ENCODE data around the gene LZTR1. TPM values are rescaled to one million over a fixed set of nuclear protein-coding genes. Genes with fewer than 3 reads are reported as not detected.

LZTR1 gene
- total RNA-seq, 1 donor from 2014 or later = 72.9 TPM

GRCh38 chr22:20977019-20977418 is 5.1 kb upstream of the LZTR1 start:
- ATAC-seq (no peak), DNase-seq (ENCODE audit: low spot score) (no peak)
- intact Hi-C loops (cut with DNase I) = no loop called here

- ATAC-seq (no peak), DNase-seq (ENCODE audit: low spot score) (no peak)
- intact Hi-C loops (cut with DNase I) = no loop called here
Measured at GRCh38 chr22:20977516-20978170, 4.5 kb upstream of the LZTR1 start.

GRCh38 chr22:20978419-20978818 is 3.7 kb upstream of the LZTR1 start:
- DNase-seq (ENCODE audit: low spot score) (no peak), ATAC-seq (no peak)
- intact Hi-C loops (cut with DNase I) = no loop called here

DNA sequence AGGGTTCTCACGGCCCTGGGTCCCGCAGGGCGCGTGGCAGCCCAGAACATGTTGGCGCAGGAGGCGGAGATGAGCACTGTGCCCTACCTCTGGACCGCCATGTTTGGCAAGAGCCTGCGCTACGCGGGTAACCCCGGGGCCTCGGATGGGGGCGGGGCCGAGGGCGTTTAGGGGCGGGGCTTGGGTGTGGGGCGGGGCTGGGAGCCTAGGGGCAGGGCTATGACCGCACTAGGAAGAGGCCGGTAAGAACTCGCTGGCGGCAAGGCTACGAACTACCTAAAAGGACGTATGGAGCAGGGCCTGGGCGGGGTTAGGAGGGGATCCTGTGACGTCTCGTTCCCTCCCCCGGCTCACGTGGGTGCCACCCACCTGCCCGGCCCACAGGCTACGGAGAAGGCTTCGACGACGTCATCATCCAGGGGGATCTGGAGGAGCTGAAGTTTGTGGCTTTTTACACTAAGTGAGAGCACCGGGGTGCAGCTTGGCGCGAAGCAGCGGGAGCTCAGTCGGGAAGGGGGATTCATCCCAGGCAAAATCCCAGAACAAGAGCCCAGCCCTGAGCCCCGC is 2.8 kb upstream of the LZTR1 start:
- DNase-seq (ENCODE audit: low spot score) (peak; percentile 83), ATAC-seq (peak; percentile 71)
- intact Hi-C loops (cut with DNase I) = no loop called here

DNA sequence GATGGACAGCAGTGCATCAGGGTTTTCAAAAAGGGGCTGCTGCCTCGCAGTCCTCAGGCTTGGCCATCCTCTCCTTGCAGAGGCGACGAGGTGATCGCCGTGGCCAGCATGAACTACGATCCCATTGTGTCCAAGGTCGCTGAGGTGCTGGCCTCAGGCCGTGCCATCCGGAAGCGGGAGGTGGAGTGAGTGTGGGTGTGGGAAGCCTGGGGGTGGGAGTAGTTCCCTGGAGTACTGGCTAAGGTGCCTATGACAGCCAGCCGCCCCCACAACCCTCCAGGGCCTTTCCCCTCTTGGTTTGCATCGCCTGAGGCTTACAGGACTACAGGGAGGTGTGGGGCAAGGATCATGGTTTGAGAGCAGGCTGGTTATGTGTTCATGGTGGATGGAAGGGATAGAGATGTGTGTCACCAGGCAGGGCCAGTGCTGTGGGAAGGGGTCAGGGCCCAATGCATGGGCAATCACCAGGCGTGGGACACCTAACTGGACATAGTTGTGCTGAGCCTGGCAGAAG is 2.1 kb upstream of the LZTR1 start:
- ATAC-seq (no peak), DNase-seq (ENCODE audit: low spot score) (no peak)

DNA sequence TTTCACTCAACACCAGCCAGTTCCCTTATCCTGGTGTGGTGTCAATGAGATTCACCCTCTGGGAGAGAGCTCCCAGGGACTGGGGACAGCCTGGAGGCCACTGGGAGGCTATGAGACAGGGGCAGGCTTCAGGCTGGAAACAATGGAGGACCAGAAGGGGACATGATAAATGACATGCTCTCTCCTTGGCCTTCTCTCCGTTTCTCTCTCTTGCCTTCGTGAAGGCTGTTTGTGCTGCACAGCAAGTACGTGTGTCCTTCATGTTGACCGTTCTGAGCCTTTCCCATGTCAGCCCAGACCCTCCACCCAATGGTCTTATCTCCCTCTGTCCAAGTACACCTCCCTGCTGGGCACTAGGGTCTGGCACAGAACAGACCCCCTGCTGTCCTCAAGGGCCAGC is 1.6 kb upstream of the LZTR1 start:
- ATAC-seq (no peak), DNase-seq (ENCODE audit: low spot score) (no peak)
- intact Hi-C loops (cut with DNase I) = no loop called here

More for the DNA sequence above, 2.1 kb upstream of the LZTR1 start:
- intact Hi-C loops (cut with DNase I) = no loop called here

DNA sequence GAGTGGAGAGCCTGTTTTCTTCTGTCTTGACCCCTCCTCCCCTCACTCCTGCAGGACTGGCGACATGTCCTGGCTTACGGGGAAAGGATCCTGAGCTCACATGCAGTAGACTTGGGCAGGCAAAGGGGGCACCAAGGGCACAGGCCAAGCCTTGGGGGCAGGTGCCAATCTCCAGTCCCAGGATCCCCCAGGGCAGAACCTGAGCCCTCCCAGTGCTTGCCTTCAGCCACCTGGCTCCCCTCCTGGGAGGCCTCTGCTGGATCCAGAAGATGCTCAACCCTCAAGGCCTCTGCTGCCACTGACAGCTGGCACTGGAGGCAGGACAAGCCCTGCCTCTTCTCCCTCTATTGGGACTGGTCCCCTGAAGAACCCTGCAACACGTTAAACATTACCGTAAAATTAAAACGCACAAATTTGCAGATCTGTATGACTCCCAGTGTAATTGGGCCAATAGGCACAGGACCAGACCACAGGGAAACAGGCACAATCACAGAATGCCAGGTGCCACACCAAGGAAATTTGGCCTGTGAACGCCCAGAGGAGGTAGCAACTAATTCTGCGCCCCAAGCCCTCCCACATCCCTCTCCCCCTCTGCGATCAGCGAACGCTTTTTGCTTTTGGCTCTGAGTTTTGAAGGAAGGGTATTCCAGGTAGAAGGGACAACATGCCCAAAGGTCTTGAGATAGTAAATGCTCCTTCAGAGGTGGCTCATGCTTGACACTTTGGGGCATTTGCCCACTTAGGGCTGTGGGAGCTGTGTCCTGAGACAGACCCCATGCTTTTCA is 967 bp upstream of the LZTR1 start:
- ATAC-seq = no peak
- DNase-seq (ENCODE audit: low spot score) = no peak
- intact Hi-C loops (cut with DNase I) = no loop called here

DNA sequence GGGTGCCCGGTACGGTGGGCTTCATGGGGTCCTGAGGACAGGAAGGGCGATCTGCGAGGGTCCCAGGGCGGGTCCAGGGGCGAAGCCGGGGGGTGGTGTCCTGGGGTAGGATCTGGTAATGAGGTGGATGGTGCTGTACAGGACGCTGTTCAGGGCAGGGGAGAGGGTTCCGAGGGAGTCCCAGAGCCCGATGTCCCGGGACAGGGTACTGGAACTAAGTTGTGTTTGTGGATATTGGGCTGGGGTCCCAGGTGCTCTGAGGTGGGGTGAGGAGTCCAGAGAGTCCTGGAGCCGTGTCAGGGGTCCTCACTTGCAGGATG is 426 bp downstream of the LZTR1 start:
- intact Hi-C loops (cut with DNase I) = no loop called here
- DNase-seq (ENCODE audit: low spot score) (no peak), ATAC-seq (peak; percentile 1)

GRCh38 chr22:20983081-20983771 is 1.1 kb downstream of the LZTR1 start:
- intact Hi-C loops (cut with DNase I) = no loop called here
- ATAC-seq (no peak), DNase-seq (ENCODE audit: low spot score) (no peak)

DNA sequence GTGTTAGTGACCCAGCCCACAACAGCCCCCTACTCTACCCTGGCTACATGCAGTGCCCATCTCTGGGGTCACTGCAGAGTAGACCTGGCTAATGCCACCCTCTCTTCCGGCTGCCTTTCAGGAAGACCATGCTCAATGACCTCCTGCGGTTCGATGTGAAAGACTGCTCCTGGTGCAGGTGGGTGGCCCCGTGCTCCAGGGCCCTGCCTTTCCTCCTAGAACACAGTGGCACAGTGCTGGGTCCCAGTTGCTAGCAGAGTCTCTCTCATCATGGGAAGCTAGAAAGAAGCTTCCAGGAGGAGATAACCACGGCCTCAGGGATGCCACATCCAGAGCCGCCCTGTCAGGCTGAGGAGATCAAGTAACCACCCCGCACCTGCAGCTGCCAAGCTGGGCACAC is 3.6 kb downstream of the LZTR1 start:
- no peak for ATAC-seq
- intact Hi-C loops (cut with DNase I) = no loop called here
- DNase-seq (ENCODE audit: low spot score) = no peak

DNA sequence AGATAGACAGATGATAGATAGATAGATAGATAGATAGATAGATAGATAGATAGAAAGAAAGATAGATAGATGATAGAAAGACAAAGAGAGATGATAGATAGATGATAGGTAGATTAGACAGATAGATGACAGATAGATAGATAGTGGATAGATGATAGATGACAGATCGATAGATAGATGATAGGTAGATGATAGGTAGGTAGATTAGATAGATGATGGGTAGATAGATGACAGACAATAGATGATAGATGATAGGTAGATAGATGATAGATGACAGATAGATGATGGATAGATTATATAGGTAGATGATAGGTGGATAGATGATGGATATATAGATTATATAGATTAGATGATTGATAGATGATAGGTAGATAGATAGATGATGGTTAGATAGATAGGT is 4.3 kb downstream of the LZTR1 start:
- DNase-seq (ENCODE audit: low spot score) = no peak
- intact Hi-C loops (cut with DNase I) = no loop called here

GRCh38 chr22:20987375-20987774 is 5.3 kb downstream of the LZTR1 start:
- intact Hi-C loops (cut with DNase I) = no loop called here
- ATAC-seq = no peak
- DNase-seq (ENCODE audit: low spot score) = no peak

More for the DNA sequence above, 4.3 kb downstream of the LZTR1 start:
- ATAC-seq = no peak

DNA sequence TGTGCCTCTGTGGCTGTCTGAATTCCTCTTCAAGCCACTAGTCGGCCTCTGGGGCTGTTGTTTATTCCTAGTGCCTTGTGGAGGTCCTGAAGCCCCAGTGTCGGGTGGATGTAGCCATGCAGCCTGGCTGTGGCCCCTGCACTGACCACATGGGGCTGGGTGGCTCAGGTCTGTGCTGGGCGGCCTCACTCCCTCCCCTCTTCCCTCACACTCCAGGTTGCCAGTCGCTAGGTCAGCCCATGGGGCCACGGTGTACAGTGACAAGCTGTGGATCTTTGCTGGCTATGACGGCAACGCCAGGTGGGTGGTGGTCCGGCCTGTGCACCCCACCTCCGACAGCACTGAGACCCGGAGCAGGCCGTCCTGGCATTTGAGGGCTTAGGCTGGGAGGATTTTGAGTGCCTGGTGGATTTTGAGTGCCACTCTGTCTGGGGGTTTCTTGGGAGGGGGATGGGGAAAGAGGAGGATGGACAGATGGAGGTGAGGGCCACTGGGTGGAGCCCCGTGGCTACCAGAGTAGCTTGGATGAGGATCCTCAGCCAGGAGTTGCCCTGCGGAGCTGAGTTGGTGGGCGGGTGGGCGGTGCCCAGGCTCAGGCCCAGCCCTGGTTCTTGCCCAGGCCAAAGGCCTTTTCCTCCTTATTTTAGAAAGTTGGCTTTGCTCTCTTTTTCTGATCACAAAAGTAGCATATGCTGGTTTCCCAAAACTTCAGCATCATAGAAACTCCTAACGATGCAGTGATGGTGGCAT is 6.7 kb downstream of the LZTR1 start:
- DNase-seq (ENCODE audit: low spot score) (no peak), ATAC-seq (no peak)
- intact Hi-C loops (cut with DNase I) = no loop called here

DNA sequence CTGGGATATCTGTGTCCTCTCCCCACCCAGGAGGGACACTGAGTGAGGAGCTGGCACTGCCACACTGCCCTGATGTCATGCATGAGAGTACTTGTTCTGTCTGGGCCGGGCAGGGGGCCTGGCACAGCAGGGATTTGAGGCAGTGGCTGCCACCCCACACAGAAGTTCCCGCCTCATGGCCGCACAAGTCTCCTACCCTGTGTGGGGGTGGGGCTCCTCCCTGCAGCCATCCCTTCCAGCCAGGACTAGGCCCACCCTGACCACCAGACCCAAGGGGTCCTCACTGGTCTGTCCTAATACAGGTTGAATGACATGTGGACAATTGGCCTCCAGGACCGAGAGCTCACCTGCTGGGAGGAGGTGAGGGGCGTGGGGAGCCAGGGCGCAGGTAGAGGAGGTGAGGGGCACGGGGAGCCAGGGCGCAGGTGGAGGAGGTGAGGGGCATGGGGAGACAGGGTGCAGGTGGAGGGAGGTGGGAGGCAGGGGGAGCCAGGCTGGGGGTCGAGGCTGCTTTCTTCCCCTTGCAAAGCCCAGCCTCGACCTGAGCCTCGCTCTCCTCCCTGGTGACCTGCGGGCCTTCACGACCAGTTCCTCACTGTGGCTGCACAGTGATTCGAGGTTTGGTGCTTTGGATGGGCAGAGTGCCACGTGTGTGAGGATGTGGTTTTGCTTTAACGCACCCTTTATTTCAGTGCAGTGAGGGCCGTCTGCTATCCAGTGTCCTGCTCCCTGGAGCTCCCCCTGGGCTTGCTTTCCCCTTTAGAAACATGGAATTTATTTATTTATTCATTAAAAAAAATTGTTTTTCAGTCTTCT is 7.4 kb downstream of the LZTR1 start:
- ATAC-seq (no peak), DNase-seq (ENCODE audit: low spot score) (no peak)
- intact Hi-C loops (cut with DNase I) = no loop called here

GRCh38 chr22:20990184-20991180 is 8.4 kb downstream of the LZTR1 start:
- ATAC-seq (no peak), DNase-seq (ENCODE audit: low spot score) (no peak)
- intact Hi-C loops (cut with DNase I) = no loop called here

DNA sequence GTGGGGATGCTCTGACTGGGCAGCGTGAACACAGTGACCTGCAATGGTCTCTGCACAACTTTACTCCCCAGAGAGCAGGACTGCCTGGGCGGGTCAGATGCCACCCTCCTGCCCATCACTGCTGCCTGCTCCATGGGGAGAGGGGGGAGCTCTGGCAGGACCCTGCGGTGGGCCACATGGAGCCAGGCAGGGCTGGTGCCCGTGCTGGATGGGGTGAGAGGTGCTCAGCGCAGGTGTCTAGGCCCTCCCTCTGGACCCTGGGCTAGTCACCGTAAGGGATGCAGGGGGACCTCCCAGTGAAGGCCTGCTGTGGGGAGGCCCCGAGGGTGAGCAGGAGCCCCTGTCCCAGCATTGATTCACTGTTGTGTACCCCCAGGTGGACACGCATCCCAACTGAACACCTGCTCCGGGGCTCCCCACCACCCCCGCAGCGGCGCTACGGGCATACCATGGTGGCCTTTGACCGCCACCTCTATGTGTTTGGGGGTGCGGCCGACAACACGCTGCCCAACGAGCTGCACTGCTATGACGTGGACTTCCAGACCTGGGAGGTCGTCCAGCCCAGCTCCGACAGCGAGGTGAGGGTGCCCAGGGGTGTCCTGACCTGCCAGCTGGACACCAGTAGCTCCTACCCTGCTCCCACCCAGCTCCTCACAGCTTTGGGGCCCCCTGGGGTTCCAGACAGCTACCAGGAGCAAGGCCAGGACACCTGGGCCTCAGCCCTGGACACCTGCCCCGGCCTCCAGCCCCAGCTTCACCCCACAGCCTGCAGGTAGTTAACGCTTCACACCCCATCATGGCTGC is 9.4 kb downstream of the LZTR1 start:
- ATAC-seq (no peak), DNase-seq (ENCODE audit: low spot score) (no peak)
- intact Hi-C loops (cut with DNase I) = no loop called here
